Frontal cortex (tissue), 4 donors: Measurements from ENCODE around the gene CHST13. TPM values are rescaled to one million over a fixed set of nuclear protein-coding genes. Genes with fewer than 3 reads are reported as not detected.

Experiments used
- DNase-seq, 2 donors: peaks; one replicate each; pipeline ENCODE4 v3.0.0; 2012; ENCODE audit warnings: low spot score in 2 of 2
- FAIRE-seq: peaks from 2 replicates; lab custom pipeline; 2012; peaks lifted over from hg19 to GRCh38; lab: Jason Lieb, UNC
- total RNA-seq: library from RNA; depleted of rRNA; stranded (reverse); fragments of >200 nt; gene quantifications from one replicate; pipeline ENCODE4 v1.2.3, GENCODE V29; 2014
- donor health status: control.
- donor health status: control.
- donor health status: control.

Gene CHST13, protein sequence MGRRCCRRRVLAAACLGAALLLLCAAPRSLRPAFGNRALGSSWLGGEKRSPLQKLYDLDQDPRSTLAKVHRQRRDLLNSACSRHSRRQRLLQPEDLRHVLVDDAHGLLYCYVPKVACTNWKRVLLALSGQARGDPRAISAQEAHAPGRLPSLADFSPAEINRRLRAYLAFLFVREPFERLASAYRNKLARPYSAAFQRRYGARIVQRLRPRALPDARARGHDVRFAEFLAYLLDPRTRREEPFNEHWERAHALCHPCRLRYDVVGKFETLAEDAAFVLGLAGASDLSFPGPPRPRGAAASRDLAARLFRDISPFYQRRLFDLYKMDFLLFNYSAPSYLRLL
- under 0.01 TPM for total RNA-seq

DNA sequence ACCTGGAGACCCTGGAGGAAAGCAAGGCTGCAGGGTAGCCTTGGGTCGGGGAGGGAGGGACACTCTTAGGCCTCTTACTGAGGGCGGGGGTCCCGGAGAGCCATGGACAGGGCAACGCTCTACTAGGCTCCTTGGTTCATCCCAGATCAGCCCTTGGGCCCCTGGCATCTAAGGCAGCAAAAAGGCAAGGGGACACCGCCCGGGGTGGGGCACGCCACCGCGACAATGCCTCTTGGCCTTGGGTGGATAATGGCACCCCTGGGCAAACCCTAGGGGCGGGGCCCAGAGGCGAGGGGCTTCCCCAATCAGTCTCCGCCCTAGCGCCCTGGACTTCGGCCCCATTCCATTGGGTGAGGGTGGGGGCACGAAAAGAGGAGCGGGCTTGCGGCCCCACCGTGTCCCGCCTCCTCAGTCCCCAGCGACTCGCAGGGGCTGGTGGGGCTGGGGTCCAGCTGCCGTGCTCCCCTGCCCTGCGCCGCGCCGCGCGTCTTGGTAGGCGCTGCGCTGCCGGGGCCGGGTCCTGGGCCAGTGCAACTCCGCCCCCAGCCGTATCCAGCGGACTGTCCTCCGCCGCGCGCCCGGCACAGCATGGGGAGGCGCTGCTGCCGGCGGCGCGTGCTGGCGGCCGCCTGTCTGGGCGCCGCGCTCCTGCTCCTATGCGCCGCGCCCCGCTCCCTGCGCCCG lies at the start of gene CHST13:
TSS of gene CHST13 (plus strand) at position 411 of the 684 bp plus-strand sequence. CDS start at position 589, 178 bp downstream.
- FAIRE-seq (no peak), DNase-seq (peak; percentile 46 to 55)

DNA sequence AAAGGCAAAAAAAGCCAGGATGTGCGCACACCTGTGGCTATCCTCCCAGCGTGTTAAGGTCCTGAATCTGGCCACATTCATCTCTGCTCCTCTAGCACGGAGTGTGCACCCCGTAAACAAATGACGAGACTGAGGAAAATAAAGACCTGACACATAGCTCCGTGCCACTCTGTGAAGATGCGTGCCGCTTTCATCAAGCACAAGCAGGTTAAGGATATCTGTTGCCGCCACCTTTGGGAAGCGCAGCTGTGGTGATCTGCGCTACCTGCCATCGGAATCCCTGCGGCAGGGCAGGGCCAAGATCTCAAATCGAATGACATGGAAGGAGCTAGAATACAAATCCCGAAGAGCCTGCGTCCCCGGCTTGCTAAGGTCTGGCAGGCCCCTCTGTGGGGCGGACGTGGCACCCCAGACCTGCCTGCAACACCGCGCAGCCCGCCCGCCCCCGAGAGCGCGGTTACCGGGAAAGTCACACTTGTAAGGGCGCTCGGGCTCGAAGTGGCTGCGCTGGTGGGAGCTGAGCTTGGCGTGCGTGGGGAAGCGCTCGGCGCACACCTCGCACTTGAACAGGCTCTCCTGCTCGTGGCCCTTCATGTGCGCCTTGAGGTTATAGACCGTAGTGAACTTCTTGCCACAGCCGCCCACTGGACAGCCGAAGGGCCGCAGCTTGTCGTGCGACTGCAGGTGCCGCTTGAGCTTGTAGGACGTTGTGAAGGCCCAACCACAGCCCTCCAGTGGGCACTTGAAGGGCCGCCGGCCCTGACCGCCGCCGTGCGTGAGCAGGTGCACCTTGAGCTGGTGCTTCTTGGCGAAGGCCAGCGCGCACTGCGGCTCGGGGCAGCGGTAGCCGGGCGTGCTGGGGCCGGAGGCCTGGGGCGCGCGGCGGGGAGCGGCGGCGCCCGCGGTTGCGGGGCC lies 49.2 kb upstream of the CHST13 start:
- DNase-seq (peak in 1 of 2 donors; percentile 36), FAIRE-seq (no peak)

DNA sequence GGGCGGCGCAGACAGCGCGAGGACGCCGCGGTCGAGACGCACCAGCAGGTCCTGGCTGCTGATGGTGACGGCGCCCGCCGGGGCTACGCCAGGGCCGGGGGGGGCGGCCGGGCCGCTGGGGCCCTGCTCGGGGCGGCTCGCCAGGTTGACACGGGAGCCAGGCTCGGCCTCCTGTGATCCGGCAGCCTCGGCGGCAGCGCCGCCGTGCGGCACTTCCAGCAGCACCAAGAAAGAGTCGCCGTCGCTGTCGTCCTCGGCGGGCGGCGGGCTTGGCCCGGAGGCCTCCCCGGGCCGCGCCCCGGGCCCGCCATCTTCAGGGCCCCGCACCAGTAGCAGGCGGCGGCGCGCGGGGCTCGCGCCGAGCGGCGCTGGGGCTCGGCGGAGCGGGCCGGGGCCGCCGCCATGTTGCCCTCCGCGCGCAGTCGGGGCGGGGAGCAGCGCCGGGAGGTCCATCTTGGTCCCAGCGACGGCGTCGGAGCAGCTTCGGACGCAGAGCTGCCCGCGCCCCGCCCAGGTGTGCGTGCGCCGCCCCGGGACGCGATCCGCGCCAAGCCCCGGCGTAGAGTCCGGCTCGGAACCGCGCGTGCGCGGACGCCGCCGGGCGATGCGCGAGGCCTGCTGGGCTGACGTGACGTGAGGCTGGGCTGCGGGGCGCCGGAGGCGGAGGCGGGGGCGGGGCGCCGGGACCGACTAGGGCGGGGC lies 48.4 kb upstream of the CHST13 start, which contains the start of gene ZXDC:
TSS of gene ZXDC (minus strand) at position 479 of the 702 bp plus-strand sequence. CDS start at position 453, 26 bp downstream.
- DNase-seq (peak; percentile 100), FAIRE-seq (no peak)

DNA sequence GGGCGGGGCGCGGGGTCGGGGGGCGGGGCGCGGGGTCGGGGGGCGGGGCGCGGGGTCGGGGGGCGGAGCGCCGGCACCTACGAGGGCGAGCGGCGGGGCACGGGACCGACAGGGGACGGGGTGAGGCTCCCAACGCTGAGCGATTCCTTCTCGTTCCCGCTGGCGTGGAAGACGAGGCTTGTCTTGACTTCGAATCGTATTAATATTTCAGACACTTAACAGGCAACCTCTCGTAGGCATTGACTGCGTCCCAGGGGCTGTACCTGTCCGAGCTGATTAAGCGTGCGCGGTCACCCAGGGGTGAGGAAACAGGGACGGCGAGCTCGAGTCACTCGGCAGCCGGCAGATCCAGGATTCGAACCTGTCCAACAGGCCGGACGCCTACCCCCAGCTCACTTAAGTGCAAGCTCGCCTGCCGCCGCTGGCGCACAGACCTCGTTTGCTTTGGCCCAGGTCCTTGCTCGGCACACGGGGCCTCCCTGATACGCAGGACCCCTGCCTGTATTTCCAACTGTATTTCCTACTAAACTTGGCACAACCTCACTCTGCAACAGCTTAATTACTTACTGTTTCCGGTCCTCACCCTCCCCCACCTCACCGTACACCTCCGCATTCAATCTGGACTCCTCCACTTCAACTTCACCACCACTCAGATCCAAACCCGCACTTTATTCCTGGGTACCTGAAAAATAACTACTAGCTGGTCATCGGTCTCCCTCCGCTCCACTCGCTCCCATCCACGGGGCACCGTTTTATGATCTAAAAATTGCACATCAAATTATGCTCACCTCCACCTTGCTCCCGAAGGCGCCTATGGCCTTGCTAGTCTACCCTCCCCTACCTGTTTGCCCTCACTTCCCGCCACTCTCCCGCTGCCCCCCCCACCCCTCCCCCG lies 47.5 kb upstream of the CHST13 start:
- FAIRE-seq: no peak
- peak in 1 of 2 donors; percentile 48 for DNase-seq

DNA sequence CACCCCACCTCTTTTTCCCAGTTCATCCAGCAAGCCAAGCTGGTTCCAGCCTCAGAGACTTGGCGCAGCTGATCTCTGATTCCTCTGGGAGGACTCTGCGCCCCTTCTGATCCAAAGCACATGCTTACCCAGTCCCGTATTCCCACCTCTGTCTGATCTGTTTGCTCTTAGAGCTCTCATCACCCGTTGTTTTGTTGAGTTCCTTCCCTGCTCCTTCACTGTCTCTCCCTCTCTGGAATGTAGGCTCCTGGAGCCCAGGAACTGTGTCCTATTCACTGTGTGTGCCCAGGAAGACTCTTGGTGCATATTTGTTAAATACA lies 46.9 kb upstream of the CHST13 start:
- no peak for DNase-seq
- no peak for FAIRE-seq

DNA sequence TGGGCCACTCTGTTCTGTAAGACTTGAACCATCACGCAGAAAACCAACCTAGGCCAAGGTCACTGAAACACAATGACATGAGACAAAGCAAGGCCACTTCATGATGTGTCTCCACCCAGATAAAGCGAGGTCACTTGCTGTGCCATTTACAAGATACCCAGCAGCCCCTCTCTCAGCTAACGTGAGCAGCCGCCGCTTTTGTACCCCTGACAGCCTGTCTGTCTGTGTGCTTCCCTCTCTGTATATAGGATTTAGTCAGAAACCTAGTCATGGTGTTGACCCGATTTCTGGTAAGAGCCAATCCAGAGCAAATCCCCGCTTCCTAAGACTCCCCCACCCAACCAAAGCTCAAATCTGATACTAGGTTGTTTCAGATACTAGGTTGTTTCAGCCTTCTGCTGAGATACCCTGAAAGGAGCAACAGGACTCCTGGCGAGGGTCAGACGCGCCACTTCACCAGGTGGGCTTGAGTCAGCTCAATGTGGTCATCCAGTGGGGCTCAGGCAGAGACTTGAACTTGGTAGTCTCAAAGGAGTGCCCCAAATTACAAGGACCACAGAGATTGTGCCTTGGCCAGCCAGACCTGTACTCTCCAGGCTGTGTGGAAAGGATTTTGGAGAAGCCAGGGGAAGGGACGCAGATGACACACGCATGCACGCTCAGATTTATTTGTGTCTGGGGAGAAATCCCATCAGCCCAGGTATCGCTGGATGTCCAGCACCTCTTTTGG lies 45.2 kb upstream of the CHST13 start:
- DNase-seq: no peak
- FAIRE-seq: no peak

DNA sequence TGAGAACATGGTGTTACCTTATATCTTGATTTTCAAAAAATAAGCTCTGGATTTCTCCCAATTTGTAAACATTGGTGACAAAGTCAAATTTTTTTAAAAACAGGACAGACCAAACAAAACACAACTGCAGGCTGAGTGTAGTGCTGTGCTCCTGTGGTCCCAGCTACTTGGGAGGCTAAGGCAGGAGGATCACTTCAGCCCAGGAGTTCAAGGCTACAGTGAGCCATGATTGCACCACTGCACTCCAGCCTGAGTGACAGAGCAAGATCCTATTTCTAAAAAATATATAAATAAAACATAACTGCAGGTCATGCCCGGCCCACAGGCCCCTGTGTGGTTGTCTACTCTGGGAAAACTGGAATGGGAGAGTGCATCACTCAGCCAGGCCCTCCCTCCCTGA lies 44.3 kb upstream of the CHST13 start:
- DNase-seq (no peak), FAIRE-seq (no peak)

DNA sequence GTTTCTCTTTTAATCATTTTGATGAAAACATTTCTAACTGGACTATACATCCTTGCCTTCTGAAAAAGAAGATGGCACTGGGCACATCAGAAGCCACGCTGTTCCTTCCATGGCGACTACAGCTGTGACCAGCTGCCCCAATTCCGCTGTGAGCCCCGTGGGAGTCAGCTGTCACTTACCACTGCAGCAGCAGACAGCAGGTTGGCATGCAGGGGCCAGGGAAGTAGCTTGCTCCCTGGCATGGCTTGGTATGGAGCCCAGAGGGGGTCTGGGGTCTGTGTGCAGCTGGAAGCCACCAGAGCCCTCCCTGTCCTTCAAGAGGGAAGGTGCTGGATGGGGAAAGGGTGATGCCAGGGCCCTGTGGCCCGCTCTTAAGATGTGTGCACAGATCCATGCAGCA lies 43.7 kb upstream of the CHST13 start:
- DNase-seq (no peak), FAIRE-seq (no peak)

DNA sequence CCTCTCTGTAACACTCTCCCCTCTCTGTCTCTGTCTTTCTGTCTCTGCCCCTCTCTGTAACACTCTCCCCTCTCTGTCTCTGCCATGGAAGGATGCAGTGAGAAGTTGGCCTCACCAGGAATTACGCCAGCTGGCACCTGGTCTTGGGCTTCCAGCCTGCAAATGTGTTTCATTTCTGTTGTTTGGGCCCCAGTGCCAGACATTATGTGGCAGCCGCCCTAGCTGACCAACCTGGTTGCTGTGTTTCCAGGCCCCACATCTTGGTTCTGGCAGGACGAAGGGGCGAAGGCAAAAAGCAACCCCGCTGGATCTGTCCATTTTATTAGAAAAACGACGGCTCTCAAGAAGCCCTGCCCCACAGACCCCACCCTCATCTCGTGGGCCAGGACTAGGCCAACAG lies 43.1 kb upstream of the CHST13 start:
- DNase-seq (no peak), FAIRE-seq (no peak)

DNA sequence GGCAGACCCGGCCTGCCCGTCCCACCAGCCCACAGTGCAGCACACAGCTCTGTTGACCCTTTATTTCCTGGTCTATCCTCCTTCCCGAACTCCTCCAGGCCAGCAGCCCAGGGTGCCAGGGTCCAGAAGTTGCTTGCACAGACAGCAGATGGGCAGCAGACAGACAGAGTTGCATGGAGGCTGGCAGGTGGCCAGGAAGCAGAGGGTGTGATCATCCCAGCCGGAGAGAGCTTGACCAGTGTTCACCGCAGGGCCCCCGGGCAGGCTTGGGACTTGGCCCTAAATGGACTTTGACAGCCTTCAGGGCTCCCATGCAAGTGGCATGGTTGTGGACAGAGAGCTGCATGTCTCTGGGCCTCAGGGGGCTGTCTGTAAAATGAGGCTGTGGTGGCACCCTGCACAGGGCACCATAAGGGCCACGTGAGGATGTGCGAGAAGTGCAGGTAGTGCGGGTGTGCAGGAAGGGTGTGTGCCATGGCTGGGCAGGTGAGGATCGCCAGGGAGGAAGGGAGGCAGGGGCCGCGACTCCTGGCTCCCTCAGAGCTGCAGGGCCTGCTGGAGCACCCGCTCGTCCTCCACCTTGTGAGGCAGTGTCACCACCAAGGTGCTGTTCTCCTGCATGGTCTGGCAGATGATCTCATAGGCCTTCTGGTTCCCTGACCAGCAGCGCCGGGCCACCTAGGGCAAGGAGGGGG lies 42.0 kb upstream of the CHST13 start:
- no peak for DNase-seq
- no peak for FAIRE-seq

DNA sequence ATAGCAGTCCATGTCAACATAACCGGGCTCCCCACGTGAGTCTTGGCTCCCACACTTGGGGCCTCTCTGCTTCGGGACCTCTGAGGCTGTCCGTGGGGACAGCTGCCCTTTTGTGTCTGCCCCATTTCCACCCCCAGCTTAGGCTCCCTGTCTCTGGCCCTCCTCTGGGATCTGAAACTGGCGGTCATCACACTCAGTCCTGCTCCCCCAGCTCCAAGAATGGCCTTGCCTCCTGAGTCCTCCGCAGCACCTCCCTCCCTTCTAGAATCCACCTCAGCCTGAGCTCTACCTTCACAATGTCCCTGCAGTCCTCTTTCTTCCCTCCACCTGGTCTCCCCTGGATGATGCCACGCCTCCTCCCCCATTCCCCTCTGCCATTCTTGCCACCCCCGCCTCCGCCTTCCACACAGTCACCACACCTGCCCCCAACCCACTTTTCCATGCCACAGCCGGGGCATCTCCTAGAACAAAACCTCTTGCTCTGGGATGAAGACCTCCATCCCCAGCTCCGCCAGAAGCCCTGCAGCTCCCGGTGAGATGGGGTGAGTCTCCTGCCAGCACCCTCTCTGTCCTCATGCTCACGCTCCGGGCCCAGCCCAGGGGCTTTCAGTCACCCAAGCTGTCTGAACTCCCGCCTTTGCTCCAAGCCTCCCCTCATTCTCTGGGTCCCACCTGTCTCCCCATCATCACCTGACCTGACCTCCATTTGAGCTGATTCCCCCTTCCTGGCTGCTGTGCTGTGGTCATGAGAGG lies 41.3 kb upstream of the CHST13 start:
- FAIRE-seq: no peak
- no peak for DNase-seq

DNA sequence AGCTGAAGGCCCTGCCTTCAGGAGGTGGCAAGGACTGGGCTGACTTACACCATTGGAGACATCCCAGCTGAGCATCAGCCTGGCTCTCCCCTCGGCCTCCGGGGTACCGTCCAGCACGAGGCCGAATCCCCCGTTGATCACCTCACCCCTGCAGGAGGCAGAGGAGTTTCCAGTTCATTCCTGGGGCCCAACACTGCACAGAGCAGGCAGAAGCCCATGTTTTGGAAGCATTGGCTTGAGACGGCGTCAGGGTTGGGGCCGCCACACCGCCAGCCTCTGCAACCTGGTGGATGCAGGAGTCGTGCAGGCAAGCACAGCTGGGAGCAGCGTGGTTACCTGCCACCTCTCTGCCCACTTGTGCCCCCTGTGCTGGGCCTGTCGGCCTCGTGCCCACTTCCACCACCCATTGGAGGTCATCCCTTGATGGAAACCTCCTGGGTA lies 40.6 kb upstream of the CHST13 start:
- DNase-seq (no peak), FAIRE-seq (no peak)

DNA sequence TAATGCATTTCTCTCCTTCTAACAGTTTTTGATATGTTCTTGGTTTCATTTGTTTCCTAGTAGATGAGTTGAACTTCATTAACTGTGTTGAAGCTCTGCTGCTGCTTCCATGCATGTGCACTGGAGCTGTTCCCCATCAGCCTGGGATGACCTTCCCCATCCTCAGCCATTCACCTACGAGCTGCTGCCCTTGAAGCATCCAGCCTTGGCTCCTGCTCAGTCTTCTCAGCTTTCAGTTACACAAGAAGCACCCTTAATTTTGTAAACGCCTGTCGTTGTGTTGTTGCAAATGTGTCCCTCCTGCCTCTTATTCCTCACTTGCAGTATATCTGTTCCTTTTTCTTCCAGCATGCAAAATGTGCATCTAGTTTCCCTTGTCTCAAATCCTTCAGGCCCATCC lies 39.8 kb upstream of the CHST13 start:
- DNase-seq (no peak), FAIRE-seq (no peak)

DNA sequence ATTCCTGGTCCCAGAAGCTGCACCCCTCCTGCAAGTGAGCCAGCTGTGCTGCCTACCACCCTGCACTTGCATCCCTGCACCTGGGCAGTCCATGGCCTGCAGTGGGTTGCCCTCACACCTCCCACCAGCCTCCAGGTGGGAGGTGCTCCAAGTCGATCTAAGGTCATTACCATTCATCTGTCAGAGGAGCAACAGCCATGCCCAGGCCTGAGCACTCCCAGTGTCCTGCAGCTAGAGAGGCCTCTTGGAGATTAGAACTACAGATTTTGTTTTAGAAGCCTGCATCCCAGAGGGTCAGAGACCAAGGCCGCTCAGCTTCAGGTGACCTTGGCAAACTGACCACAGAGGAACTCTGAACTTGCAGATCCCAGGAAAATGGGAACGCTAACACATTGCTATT lies 39.3 kb upstream of the CHST13 start:
- no peak for FAIRE-seq
- no peak for DNase-seq

DNA sequence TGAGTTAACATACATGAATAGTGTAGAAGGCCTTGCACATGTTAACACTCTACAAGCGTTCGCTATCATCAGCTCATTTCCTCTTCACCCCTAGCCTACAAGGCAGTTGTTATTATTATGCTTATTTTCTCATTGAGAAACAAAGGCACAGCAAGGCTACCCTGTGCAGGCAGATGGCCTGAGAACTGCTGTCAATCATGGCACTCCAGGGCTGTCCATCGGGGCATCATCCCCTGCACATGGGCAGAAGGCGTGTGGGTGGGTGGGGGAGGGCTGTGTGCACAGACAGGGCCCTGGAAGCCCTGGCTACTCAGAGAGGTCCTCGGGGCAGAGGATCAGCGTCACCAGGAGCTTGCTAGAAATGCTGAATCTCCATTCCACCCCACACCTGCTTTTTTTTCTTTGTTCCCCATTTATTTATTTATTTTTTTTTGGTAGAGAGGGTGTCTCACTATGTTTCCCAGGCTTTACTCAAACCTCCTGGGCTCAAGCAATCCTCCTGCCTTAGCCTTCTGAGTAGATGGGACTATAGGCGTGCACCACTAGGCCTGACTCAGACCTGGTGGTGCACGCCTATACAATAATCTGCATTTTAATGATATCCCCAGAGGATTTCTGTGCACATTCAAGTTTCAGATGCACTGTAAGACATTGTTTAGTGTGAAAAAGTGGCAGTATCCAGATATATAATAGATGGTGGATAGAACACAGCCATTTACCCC lies 38.6 kb upstream of the CHST13 start:
- no peak for FAIRE-seq
- no peak for DNase-seq

DNA sequence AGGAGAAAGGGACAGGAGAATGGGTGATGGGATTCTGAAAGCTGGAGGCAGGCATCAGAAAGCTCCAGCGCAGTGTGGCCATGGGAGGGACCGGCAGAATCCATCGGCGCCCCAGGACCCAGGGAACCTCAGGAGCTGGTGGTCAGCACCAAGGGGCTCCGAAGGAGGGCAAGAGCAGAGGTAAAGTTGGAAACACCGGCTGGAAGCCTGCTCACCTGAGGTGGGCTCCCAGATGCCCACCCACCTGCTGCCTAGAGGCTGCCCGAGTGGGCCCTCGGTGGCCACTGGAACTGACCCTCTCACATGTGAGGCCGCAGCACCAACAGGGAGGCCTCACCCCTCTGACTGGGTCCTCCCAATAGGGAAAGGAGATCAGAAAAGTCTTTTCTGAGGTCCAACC lies 38.0 kb upstream of the CHST13 start:
- FAIRE-seq (no peak), DNase-seq (no peak)
